HEK293 (cell line): ENCODE measurements around the gene YWHAB.

ENCODE experiments used
- CTCF ChIA-PET: fragments of 350-600 bp; formaldehyde crosslinking; extraction: SDS; loops from one replicate; lab custom pipeline; 2021; ENCODE audit warnings: antibody characterized with exemption; lab: Yijun Ruan, JAX
- POLR2A ChIA-PET: fragments of 300-600 bp; formaldehyde crosslinking; extraction: SDS; loops from one replicate; lab custom pipeline; 2020; ENCODE audit warnings: antibody characterized with exemption, inconsistent platforms; lab: Yijun Ruan, JAX
- H3K27ac ChIP-seq: fragments of 200-500 bp; sonication (Bioruptor generic); 2 replicates; pipeline ENCODE4 v1.5.1; 2014; ENCODE audit warnings: low read depth, low read length, control low read depth, inconsistent platforms; ENCODE audit errors: extremely low read depth
- H3K36me3 ChIP-seq, 2 experiments: fragments of 200-500 bp in 1 of 2; sonication (Bioruptor generic) in 1 of 2; 1 replicate in 1 of 2; 2 replicates in 1 of 2; pipeline ENCODE4 v1.5.1; 2014 to 2017; ENCODE audit warnings: inconsistent platforms in 2 of 2, low read length in 2 of 2; ENCODE audit not compliant: control insufficient read depth in 2 of 2, insufficient read depth in 1 of 2
- H3K4me1 ChIP-seq: fragments of 200-500 bp; sonication (Bioruptor generic); 2 replicates; pipeline ENCODE4 v1.5.1; 2014; ENCODE audit warnings: mild to moderate bottlenecking, low read length, inconsistent platforms; ENCODE audit not compliant: control insufficient read depth, insufficient read depth
- H3K4me3 ChIP-seq: 2 replicates; pipeline ENCODE4 v1.5.1; 2011; ENCODE audit warnings: low read depth, mild to moderate bottlenecking, control low read depth, low read length, moderate library complexity
- H3K9me3 ChIP-seq: fragments of 200-500 bp; sonication (Bioruptor generic); 2 replicates; pipeline ENCODE4 v1.5.1; 2014; ENCODE audit warnings: low read depth, low read length, inconsistent platforms; ENCODE audit not compliant: control insufficient read depth, insufficient read depth
- GLI2 ChIP-seq: fragments of 450-650 bp; formaldehyde crosslinking; IDR thresholded peaks from 2 replicates; pipeline ENCODE4; 2017; ENCODE audit warnings: missing biosample characterization, missing genetic modification characterization, low read depth, borderline replicate concordance
- GLIS2 ChIP-seq: fragments of 450-650 bp; formaldehyde crosslinking; IDR thresholded peaks from 2 replicates; pipeline ENCODE4 v1.5.1; 2016; ENCODE audit warnings: missing biosample characterization, missing genetic modification characterization
- PRDM4 ChIP-seq: fragments of 450-650 bp; formaldehyde crosslinking; IDR thresholded peaks from 2 replicates; pipeline ENCODE4 v1.5.1; 2017; ENCODE audit warnings: missing biosample characterization, missing genetic modification characterization
- REST ChIP-seq: fragments of 450-650 bp; formaldehyde crosslinking; IDR thresholded peaks from 2 replicates; pipeline ENCODE4 v1.5.1; 2016; ENCODE audit warnings: missing biosample characterization, missing genetic modification characterization
- SCRT1 ChIP-seq: fragments of 450-650 bp; formaldehyde crosslinking; IDR thresholded peaks from 2 replicates; pipeline ENCODE4 v1.5.1; 2016; ENCODE audit warnings: missing biosample characterization, missing genetic modification characterization, borderline replicate concordance
- SCRT2 ChIP-seq: fragments of 450-650 bp; formaldehyde crosslinking; IDR thresholded peaks from 2 replicates; pipeline ENCODE4 v1.5.1; 2016; ENCODE audit warnings: missing biosample characterization, missing genetic modification characterization
- ZBTB17 ChIP-seq: fragments of 450-650 bp; formaldehyde crosslinking; IDR thresholded peaks from 2 replicates; pipeline ENCODE4 v1.5.1; 2016; ENCODE audit warnings: missing biosample characterization, missing genetic modification characterization
- ZBTB21 ChIP-seq: fragments of 450-650 bp; formaldehyde crosslinking; IDR thresholded peaks from 2 replicates; pipeline ENCODE4 v1.5.1; 2017; ENCODE audit warnings: missing biosample characterization, missing genetic modification characterization
- ZBTB48 ChIP-seq: fragments of 450-650 bp; formaldehyde crosslinking; IDR thresholded peaks from 2 replicates; pipeline ENCODE4 v1.5.1; 2016; ENCODE audit warnings: missing biosample characterization, missing genetic modification characterization
- ZNF10 ChIP-seq: fragments of 450-650 bp; formaldehyde crosslinking; IDR thresholded peaks from 2 replicates; pipeline ENCODE4 v1.5.1; 2017; ENCODE audit warnings: missing biosample characterization, missing genetic modification characterization
- ZNF112 ChIP-seq: fragments of 450-650 bp; formaldehyde crosslinking; IDR thresholded peaks from 2 replicates; pipeline ENCODE4 v1.5.0; 2017; ENCODE audit warnings: missing biosample characterization, missing genetic modification characterization
- ZNF214 ChIP-seq: fragments of 450-650 bp; formaldehyde crosslinking; IDR thresholded peaks from 2 replicates; pipeline ENCODE4 v1.5.1; 2017; ENCODE audit warnings: missing biosample characterization, mild to moderate bottlenecking, missing genetic modification characterization, borderline replicate concordance
- ZNF248 ChIP-seq: fragments of 450-650 bp; formaldehyde crosslinking; IDR thresholded peaks from 2 replicates; pipeline ENCODE4 v1.5.1; 2017; ENCODE audit warnings: missing biosample characterization, missing genetic modification characterization
- ZNF530 ChIP-seq: fragments of 450-650 bp; formaldehyde crosslinking; IDR thresholded peaks from 2 replicates; pipeline ENCODE4 v1.5.1; 2016; ENCODE audit warnings: low read depth, missing biosample characterization, missing genetic modification characterization
- ZNF600 ChIP-seq: fragments of 450-650 bp; formaldehyde crosslinking; IDR thresholded peaks from 2 replicates; pipeline ENCODE4 v1.5.1; 2016; ENCODE audit warnings: missing biosample characterization, missing genetic modification characterization
- ZNF629 ChIP-seq: fragments of 450-650 bp; formaldehyde crosslinking; IDR thresholded peaks from 2 replicates; pipeline ENCODE4 v1.5.1; 2017; ENCODE audit warnings: missing biosample characterization, missing genetic modification characterization
- ZNF677 ChIP-seq: fragments of 450-650 bp; IDR thresholded peaks from 2 replicates; pipeline ENCODE4 v1.5.0; 2018; ENCODE audit warnings: missing biosample characterization, mild to moderate bottlenecking, missing genetic modification characterization, moderate library complexity
- ZNF785 ChIP-seq: fragments of 450-650 bp; formaldehyde crosslinking; IDR thresholded peaks from 2 replicates; pipeline ENCODE4 v1.5.1; 2016; ENCODE audit warnings: missing biosample characterization, missing genetic modification characterization
- TF ChIP-seq, protein P1 (sequence below): fragments of 450-650 bp; formaldehyde crosslinking; IDR thresholded peaks from 2 replicates; pipeline ENCODE4 v1.5.1; 2016; ENCODE audit warnings: missing biosample characterization, missing genetic modification characterization
- TF ChIP-seq, protein P2 (sequence below): fragments of 450-650 bp; formaldehyde crosslinking; IDR thresholded peaks from 2 replicates; pipeline ENCODE4 v1.5.1; 2016; ENCODE audit warnings: missing biosample characterization, missing genetic modification characterization, low read depth
- TF ChIP-seq, protein P3 (sequence below): fragments of 450-650 bp; formaldehyde crosslinking; IDR thresholded peaks from 2 replicates; pipeline ENCODE4 v1.5.1; 2016; ENCODE audit warnings: missing biosample characterization, missing genetic modification characterization

YWHAB gene

DNA sequence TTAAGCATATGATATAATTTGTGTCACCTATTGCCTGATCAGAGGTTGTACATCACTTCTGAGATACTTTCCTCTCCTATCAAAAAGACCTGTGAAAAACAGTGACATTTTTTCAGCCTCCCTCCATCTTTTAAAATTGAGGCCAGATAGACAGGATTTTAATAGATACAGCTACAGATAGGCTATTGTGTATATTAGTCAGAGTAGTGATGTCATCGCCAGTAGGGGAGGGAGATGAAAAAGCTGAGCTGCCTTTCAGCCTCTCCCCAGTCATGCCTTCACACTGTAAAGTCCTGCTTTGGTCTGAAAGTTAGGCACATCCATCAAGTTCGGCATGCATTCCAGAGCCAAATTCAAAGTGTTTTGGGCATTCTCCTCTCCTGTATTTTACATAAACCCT is 16.5 kb downstream of the YWHAB start (continued):
- no peak for TF ChIP-seq GLI2 (tag by site-specific recombination)
- TF ChIP-seq ZNF677 (tag by site-specific recombination) = no peak
- peak; percentile 86 for TF ChIP-seq ZNF629 (tag by site-specific recombination)
- TF ChIP-seq ZBTB21 = peak; percentile 59

DNA sequence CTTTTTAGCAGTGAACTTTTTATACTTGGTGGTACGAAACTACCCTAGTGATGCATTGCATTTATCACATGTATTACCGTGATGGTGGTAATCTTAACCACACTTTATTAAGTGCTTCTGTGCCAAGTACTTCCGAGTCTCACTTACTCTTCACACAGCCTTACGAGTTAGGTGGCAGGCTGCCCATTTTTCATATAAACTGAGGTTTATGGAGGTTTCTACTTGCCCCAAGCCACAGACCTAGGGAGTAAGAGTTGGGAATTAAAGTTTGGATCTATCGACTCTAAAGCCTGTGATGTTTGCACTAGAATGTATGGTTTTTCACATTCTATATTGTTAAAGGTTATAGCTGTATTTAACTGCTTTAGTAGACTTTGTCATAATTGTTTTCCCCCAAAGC is 18.9 kb downstream of the YWHAB start:
- CTCF ChIA-PET = no interaction called here
- Histone ChIP-seq H3K27ac (no peak overlapping the region), H3K36me3 (peaks cover 25 to 89% of the 10 kb centered on the region in 2 experiments), H3K4me1 (no peaks in the 10 kb centered on the region)
- POLR2A ChIA-PET = no interaction called here
- peak; percentile 82 for TF ChIP-seq PRDM4
- TF ChIP-seq ZNF530 (tag by site-specific recombination) = no peak
- TF ChIP-seq, all 188 proteins: peak for 1
- Histone ChIP-seq H3K4me3 (no peak overlapping the region), H3K9me3 (no peaks in the 10 kb centered on the region)

- no peaks in the 10 kb centered on the region for H3K9me3 ChIP-seq
- H3K4me1 ChIP-seq = no peaks in the 10 kb centered on the region
- peaks cover 14 to 70% of the 10 kb centered on the region in 2 experiments for H3K36me3 ChIP-seq
- no peak overlapping the region for H3K27ac ChIP-seq
- ChIA-PET CTCF (interaction anchor here (0.6 to 1.1 kb wide), 3 partner anchors 186 to 831 kb away, joined by 3 to 7 read pairs (median 3); no protein-coding TSS in a partner anchor), POLR2A (interaction anchor here (0.6 to 1.9 kb wide), 8 partner anchors 16 to 481 kb away, joined by 3 to 9 read pairs (median 3); partner anchors contain the start of gene YWHAB)
- H3K4me3 ChIP-seq = peak overlapping the region; percentile 84
- TF ChIP-seq, protein P1, sequence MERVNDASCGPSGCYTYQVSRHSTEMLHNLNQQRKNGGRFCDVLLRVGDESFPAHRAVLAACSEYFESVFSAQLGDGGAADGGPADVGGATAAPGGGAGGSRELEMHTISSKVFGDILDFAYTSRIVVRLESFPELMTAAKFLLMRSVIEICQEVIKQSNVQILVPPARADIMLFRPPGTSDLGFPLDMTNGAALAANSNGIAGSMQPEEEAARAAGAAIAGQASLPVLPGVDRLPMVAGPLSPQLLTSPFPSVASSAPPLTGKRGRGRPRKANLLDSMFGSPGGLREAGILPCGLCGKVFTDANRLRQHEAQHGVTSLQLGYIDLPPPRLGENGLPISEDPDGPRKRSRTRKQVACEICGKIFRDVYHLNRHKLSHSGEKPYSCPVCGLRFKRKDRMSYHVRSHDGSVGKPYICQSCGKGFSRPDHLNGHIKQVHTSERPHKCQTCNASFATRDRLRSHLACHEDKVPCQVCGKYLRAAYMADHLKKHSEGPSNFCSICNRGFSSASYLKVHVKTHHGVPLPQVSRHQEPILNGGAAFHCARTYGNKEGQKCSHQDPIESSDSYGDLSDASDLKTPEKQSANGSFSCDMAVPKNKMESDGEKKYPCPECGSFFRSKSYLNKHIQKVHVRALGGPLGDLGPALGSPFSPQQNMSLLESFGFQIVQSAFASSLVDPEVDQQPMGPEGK (tag by site-specific recombination) = no peak
- TF ChIP-seq SCRT1 = peak; percentile 79
- TF ChIP-seq, protein P2, sequence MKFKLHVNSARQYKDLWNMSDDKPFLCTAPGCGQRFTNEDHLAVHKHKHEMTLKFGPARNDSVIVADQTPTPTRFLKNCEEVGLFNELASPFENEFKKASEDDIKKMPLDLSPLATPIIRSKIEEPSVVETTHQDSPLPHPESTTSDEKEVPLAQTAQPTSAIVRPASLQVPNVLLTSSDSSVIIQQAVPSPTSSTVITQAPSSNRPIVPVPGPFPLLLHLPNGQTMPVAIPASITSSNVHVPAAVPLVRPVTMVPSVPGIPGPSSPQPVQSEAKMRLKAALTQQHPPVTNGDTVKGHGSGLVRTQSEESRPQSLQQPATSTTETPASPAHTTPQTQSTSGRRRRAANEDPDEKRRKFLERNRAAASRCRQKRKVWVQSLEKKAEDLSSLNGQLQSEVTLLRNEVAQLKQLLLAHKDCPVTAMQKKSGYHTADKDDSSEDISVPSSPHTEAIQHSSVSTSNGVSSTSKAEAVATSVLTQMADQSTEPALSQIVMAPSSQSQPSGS (tag by site-specific recombination) = no peak
- no peak for TF ChIP-seq ZNF785
- TF ChIP-seq ZNF112 (tag by site-specific recombination) = no peak
- peak; percentile 31 for TF ChIP-seq ZBTB17 (tag by site-specific recombination)
- TF ChIP-seq REST = no peak
- TF ChIP-seq ZNF248 (tag by site-specific recombination) = no peak
- TF ChIP-seq ZNF214 (tag by site-specific recombination) = no peak
- TF ChIP-seq GLIS2 (tag by site-specific recombination) = no peak
- no peak for TF ChIP-seq ZNF10 (tag by site-specific recombination)
- TF ChIP-seq ZNF600 (tag by site-specific recombination) = peak; percentile 39; the same call in 1 of the 2 replicates
- TF ChIP-seq SCRT2 (tag by site-specific recombination) = peak; percentile 95
- TF ChIP-seq, protein P3, sequence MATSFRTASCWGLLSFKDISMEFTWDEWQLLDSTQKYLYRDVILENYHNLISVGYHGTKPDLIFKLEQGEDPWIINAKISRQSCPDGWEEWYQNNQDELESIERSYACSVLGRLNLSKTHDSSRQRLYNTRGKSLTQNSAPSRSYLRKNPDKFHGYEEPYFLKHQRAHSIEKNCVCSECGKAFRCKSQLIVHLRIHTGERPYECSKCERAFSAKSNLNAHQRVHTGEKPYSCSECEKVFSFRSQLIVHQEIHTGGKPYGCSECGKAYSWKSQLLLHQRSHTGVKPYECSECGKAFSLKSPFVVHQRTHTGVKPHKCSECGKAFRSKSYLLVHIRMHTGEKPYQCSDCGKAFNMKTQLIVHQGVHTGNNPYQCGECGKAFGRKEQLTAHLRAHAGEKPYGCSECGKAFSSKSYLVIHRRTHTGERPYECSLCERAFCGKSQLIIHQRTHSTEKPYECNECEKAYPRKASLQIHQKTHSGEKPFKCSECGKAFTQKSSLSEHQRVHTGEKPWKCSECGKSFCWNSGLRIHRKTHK = no peak
- no peak for TF ChIP-seq ZBTB48
These were observed 23.7 kb downstream of the YWHAB start for GRCh38 chr20:44908987-44909871.
